HPDE6-E6E7 (cell line): ENCODE results near the gene KIF5C.

ENCODE experiments used
- DNase-seq: peaks from one replicate; pipeline ENCODE4 v3.0.0; 2011; ENCODE audit warnings: missing footprints; ENCODE audit errors: extremely low spot score

The KIF5C gene

DNA sequence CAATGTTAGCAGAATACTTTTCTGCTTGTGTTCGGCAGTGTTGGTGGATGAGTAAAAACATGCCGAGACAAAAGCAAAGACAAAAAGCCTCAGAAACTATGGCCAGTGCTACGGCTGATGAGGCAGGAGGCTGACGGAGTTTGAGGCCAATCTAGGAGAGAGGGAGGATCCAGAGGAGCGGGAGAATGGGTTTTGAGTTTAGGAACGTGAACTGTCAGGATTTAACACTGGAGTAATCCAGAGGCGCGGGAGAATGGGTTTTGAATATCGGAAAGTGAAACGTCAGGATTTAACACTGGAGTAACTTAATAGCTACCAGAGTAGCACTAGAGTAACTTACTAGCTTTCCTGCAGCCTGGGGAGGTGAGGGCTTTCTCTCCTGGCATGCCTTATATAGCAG lies 200.8 kb downstream of the KIF5C start:
- no peak for DNase-seq
